Measurements from ENCODE around the gene GLT1D1.

The GLT1D1 gene

GRCh38 chr12:128814411-128815261 lies 38.6 kb upstream of the GLT1D1 start:
- Mint-ChIP-seq H3K4me1 (peaks cover 49% of the 10 kb centered on the region), H3K9me3 (no peaks in the 10 kb centered on the region), H3K27ac (peak overlapping the region; percentile 58), H3K36me3 (ENCODE audit: low read depth) (peaks cover 53% of the 10 kb centered on the region), H3K4me3 (no peak overlapping the region), H3K27me3 (ENCODE audit: low read depth, poor library complexity) (no peaks in the 10 kb centered on the region)
- TF ChIP-seq CTCF (IDR thresholded peaks at IDR 0.05) = no peak
- DNase-seq = no peak

GRCh38 chr12:128815779-128816642 lies 37.3 kb upstream of the GLT1D1 start:
- DNase-seq = no peak
- no peak overlapping the region for H3K4me3 Mint-ChIP-seq
- H3K36me3 Mint-ChIP-seq (ENCODE audit: low read depth) = peaks cover 57% of the 10 kb centered on the region
- no peak for TF ChIP-seq CTCF (IDR thresholded peaks at IDR 0.05)
- H3K9me3 Mint-ChIP-seq = no peaks in the 10 kb centered on the region
- H3K27me3 Mint-ChIP-seq (ENCODE audit: low read depth, poor library complexity) = no peaks in the 10 kb centered on the region
- no peak overlapping the region for H3K27ac Mint-ChIP-seq
- H3K4me1 Mint-ChIP-seq = peaks cover 47% of the 10 kb centered on the region

GRCh38 chr12:128816643-128816920 lies 36.7 kb upstream of the GLT1D1 start:
- Mint-ChIP-seq H3K27ac (no peak overlapping the region), H3K9me3 (no peaks in the 10 kb centered on the region), H3K36me3 (ENCODE audit: low read depth) (peaks cover 55% of the 10 kb centered on the region), H3K4me1 (peaks cover 46% of the 10 kb centered on the region), H3K27me3 (ENCODE audit: low read depth, poor library complexity) (no peaks in the 10 kb centered on the region), H3K4me3 (no peak overlapping the region)
- no peak for TF ChIP-seq CTCF (IDR thresholded peaks at IDR 0.05)
- DNase-seq = no peak

- Mint-ChIP-seq H3K4me1 (peaks cover 48% of the 10 kb centered on the region), H3K27ac (peak overlapping the region; percentile 13), H3K9me3 (no peaks in the 10 kb centered on the region), H3K36me3 (ENCODE audit: low read depth) (peaks cover 53% of the 10 kb centered on the region), H3K4me3 (no peak overlapping the region), H3K27me3 (ENCODE audit: low read depth, poor library complexity) (no peaks in the 10 kb centered on the region)
- DNase-seq = no peak
- no peak for TF ChIP-seq CTCF (IDR thresholded peaks at IDR 0.05)
These were observed 35.9 kb upstream of the GLT1D1 start for GRCh38 chr12:128817111-128818015.

- no peaks in the 10 kb centered on the region for H3K9me3 Mint-ChIP-seq
- peak overlapping the region; percentile 94 for H3K27ac Mint-ChIP-seq
- H3K36me3 Mint-ChIP-seq (ENCODE audit: low read depth) = peaks cover 43% of the 10 kb centered on the region
- H3K27me3 Mint-ChIP-seq (ENCODE audit: low read depth, poor library complexity) = no peaks in the 10 kb centered on the region
- peaks cover 43% of the 10 kb centered on the region for H3K4me1 Mint-ChIP-seq
- no peak for TF ChIP-seq CTCF (IDR thresholded peaks at IDR 0.05)
- DNase-seq = no peak
- no peak overlapping the region for H3K4me3 Mint-ChIP-seq
These were observed 34.9 kb upstream of the GLT1D1 start for GRCh38 chr12:128818065-128819022.

Data from nephron progenitor cell (in vitro differentiated cells).